T-helper 9 cell (primary cell): Measurements from ENCODE around the gene ADCY4.

Experiments
- DNase-seq: peaks from one replicate; pipeline ENCODE4 v3.0.0-alpha.2; 2020

ADCY4 gene

DNA sequence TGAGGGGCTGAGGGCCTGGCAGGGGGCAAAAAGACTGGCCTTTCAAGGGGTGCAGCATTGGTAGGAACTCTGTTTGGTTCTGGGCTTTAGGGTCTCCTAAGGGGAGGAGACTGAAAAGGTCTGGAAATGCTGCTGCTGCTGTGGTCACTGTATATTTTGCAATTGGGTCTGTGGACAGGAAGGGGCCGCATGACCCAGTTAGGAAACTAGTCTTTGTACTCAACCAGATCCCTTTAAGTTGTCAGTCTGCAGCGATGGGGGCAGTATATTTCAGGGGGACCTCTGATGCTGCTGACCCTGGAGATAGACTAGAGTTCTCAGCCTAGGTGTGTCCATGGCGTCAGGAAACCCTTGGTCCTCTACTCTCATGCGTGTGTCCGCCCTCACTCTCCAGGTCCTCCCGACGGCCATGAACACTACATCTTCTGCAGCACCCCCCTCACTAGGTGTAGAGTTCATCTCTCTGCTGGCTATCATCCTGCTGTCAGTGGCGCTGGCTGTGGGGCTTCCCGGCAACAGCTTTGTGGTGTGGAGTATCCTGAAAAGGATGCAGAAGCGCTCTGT, 19.5 kb downstream of the ADCY4 start:
- no peak for DNase-seq

DNA sequence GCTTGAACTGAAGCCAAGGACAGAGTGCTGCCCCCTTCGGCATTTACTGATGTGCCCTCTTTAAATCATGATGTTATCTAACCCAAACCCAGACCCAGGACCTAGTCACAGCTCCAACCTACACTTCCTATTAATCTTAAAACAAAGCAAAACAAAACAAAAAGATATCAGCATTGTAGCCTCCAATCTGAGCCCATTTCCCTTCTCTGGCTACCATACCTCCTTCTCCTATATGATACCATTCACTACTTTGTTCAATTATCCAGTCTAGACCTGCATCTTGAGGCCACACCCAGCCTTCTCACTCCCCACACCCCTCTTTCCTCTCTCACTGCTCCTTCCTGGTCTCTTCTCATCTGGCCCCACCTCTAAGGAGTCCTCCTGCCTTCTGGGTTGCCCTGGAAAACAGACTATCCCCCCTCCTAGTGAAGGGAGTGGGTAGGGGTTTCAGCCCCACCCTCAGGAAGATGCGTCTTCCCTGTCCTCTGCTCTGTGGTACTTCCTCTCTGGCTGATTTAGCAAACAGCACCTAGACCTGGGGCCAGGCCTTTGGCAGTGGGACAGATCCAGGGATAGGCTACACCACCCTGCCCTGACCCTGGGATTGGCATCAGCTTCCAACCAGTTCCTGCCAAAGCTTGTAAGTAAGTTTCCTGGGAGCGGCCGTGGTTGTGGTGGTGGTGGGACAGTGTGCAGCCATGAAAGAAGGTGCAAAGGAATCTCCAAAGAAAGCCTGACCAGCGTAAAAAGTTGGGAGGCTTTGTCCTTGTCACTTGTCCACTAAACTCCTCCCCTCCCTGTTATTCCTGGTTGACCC, 20.3 kb downstream of the ADCY4 start:
- DNase-seq: no peak

DNA sequence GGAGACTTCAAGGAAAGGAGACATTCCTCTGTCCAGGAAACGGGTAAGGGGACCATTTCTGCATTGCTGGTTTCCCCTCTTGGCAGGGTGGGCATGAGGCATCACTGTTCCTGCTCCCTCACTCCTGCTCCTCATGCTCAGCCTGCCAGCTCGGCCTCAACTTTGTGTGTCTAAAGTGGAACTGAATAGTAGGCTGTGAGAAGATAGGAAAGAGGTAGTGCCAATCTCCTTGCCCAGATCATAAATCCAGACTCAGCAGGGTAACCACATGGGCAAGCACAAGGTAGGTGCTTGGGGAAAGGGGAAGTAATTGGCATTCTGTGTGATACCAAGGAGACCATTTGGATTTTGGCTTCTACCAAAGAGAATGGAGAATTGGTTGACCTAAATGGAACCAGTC, 21.0 kb downstream of the ADCY4 start:
- DNase-seq: no peak

DNA sequence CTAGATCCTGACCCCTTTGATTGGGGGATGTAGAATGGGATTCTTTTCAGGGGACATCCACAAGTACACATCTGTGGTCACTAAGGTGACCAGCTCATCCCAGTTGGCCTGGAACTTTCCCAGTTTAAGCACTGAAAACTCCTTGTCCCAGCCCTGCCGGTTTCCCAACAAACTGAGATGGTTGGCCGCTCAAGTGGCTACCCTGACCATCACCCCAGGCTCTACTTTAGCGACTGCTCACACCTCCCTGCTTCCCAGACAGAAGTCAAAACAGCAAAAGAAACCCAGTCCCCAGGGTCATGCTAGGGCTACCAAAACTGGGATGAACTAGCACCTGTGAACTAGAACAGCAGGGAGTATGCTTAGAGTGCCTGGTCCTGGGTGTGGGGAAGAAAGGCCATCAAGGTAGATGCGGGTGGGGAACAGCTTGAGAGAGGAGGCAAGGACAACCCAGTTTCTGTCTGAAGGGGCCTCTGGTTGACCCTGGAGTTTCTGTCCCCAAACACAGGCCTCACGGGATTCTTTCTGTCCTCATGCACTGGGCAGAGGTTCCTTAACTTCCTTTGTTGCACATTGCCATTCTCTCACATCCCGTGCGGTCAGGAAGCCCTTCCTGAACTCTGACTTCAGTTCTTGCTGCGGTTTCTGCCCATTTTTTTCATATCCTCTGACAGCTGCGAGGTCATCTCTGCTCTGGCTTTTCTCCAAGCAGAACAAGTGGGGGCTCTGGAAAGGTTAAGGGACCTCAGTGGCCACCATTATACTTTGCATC, 21.9 kb downstream of the ADCY4 start:
- DNase-seq: peak; percentile 24

DNA sequence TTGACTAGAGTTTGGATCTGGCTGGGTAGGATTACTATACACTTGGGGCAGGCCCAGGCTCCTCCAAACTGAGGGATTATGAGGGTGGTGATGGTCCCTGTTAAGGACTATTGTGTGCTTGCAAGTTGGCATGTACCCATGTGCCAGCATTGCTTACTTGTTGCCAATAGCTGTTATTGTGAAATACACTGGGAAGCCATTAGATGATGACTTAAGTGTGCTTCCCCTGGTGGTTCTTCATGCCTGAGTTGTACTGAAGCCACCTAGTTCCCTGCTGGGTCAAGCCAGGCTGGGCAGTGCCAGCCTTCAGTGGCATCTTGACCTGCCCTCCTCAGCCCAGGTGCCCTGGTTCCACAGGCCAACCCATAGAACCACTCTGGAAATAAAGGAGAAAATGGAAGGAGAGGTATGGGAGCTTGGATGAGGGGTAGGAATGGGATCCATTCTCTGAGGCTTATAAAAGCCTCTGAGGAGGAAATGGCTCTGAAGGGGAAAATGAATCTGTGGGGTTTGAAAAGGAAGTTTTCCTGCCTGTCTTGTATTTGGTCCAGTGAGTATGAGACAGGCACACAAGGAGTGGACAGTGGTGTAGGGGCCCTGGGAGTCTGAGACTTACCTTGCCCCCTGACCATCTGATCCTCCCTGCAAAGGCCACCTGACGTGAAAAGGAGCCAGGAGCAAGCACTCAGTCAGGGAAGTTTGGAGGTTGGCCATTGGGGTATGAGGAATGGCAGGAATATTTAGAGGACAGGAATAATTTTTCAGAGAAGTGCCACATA, 22.8 kb downstream of the ADCY4 start:
- DNase-seq: no peak

DNA sequence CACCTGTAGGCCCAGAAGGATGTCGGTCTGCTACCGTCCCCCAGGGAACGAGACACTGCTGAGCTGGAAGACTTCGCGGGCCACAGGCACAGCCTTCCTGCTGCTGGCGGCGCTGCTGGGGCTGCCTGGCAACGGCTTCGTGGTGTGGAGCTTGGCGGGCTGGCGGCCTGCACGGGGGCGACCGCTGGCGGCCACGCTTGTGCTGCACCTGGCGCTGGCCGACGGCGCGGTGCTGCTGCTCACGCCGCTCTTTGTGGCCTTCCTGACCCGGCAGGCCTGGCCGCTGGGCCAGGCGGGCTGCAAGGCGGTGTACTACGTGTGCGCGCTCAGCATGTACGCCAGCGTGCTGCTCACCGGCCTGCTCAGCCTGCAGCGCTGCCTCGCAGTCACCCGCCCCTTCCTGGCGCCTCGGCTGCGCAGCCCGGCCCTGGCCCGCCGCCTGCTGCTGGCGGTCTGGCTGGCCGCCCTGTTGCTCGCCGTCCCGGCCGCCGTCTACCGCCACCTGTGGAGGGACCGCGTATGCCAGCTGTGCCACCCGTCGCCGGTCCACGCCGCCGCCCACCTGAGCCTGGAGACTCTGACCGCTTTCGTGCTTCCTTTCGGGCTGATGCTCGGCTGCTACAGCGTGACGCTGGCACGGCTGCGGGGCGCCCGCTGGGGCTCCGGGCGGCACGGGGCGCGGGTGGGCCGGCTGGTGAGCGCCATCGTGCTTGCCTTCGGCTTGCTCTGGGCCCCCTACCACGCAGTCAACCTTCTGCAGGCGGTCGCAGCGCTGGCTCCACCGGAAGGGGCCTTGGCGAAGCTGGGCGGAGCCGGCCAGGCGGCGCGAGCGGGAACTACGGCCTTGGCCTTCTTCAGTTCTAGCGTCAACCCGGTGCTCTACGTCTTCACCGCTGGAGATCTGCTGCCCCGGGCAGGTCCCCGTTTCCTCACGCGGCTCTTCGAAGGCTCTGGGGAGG, 23.9 kb downstream of the ADCY4 start, which contains the start of gene LTB4R:
LTB4R (plus strand) TSS at position 857 of the 959 bp plus-strand sequence. CDS start 4,150 bp downstream, outside the sequence.
- peak; percentile 54 for DNase-seq

DNA sequence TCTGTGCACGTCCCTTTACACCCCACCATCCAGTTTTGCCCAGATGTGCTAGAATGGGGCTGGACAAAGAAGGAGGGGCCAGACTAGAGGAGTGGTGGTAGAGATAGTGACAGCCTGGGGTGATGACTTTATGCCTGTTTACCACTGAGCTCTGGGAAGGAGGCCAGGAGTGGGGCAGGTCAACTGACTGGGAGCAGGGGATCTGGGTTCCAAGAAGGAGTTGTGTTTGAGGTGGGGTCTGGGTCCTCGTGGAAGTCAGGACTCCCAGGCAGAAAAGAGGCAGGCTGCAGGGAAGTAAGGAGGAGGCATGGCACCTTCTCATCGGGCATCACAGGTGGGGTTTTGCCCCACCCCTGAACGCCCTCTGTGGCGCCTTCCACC, 24.6 kb downstream of the ADCY4 start:
- DNase-seq: no peak

DNA sequence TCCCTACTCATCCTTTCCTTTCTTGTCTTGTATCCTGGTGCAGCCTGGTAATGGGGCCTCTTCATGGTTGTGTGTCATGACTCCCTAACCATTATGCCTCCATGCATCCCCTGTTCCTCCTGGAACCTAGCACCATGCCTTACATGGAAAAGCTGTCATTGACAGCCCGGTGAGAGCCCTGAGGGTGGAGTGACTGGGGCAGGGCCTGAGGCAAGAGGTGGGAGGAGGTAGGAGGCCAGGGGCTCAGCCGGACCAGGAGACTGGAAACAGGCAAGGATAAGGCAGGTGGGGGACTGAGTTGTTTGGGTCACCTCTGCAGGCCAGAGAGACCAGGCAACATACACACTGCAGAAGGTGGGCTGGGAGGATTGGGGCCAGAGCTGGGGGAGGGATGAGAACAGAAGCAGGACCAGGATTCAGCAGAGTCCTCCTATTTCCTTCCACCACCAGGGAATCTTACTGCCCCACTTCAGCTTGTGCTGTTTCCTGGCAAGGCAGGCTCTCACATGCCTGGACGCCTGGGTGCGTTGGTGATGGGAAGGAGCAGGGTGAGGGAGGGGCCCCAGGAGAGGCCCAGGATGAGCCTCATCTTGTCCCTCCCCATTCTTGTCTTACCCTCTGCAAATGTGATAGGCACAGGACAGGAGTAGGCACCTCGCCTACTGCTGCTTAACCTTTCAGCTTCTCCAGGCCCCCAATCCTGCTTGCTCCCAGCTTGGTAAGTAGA, 25.2 kb downstream of the ADCY4 start, which contains the start of gene LTB4R2:
LTB4R2 (plus strand) TSS at position 603 of the 727 bp plus-strand sequence. CDS start 525 bp downstream, outside the sequence.
- no peak for DNase-seq

DNA sequence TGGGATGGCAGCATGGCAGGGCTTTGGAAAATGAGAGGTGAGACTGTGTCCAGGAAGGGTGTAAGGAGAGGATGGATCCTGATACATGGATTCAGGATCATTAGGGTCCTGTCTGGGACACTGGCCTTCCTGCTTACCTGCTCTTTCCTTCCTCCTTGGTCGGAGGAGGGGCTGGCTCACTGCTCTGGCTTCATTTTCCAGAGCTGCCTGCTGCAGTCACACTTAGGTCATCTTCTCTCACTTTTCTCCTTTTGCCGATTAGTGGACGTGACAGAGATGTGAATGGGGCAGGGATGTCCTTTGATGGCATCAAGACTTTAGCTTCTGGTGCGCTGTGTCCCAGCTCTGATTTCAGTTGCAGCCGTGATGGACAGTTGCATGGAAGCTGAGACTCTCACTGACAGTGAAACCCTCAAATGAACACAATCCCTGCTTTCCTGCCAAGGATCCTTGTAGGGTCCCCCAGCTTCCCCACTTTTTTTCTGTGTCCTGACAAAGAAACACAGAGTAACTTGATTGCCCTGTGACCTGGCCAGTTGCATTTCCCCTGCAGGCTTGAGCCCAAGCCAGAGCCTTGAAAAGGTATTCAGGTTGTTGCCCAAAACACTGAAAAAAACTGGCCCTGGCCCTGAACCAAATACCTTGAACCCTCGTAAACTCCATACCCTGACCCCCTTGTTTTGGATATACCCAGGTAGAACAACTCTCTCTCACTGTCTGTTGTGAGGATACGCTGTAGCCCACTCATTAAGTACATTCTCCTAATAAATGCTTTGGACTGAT, 26.3 kb downstream of the ADCY4 start:
- DNase-seq: no peak

DNA sequence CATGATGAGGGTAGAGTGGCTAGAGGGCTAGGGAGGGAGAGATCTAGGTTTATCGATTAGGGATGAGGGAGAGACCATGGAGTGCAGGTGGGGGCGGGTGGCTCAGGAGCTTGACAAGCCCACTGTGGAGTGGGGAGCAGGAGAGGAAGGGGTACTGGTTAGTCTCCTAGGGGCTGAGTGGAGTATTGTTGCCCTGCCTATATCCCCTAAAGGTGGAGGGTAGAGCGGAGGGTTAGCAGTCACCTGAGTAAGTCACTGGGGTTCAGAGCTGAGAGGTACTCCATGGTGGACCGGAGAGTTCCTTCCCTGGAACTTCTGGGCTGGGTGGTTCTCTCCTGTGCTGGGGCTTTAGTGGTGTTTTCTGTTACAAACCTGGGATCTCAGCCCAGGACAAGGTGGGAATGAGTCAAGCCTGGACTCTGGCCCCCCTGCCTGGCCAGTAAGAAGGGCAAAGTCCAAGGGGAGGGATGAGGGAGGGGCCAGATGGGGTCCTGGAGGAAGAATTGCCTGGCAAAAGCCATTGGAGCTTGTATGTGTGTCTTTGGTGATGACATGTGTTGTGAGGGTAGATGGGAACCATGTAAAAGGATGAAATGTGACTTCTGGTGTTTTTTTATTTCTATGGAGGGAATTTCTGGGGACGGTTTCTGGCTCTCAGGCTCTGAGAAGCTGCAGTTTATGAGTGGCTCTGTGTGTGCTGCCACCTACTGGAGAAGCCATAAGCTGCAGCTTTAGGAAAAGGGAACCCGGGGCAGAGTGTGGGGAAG, 27.1 kb downstream of the ADCY4 start, which contains the start of gene CIDEB:
CIDEB (minus strand) TSS at position 403 of the 767 bp plus-strand sequence; CDS start at position 284, 119 bp downstream.
- DNase-seq: peak; percentile 46

DNA sequence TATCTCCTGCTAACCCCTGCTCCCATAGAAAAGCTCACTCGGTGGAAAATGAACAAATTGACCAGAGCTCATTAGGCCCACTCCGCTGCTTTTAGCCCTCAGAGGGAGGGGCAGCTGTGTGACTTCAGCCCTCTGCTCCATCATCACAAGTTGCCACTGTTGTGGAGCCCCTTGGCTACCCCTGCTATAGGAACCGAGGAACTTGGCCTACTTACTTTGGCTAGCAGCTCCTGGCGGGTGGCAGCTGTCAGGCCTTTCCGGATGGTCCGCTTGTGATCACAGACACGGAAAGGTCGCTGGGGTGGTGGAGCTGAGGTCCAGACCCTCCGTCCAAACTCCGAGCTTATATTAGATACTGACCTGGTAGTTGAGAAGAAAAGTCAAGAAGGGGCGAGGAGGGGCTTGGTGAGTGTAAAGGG, 27.7 kb downstream of the ADCY4 start:
- DNase-seq: no peak

DNA sequence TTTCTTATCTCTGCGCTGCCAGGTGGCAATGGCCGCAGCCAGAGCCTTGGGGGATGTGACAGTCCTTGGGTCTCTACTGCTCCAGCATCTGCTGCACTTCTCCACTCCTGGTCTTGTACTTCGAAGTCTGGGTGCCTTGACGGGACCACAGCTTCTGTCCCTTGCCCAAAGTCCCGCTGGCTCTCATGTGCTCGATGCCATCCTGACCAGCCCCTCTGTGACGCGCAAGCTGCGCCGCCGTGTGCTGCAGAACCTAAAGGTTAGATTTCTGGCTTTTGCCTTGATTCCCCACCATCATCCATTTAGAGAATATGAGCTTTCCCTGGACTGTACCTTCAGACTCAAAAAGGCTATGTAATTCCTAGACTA, 30.9 kb downstream of the ADCY4 start:
- DNase-seq: no peak

DNA sequence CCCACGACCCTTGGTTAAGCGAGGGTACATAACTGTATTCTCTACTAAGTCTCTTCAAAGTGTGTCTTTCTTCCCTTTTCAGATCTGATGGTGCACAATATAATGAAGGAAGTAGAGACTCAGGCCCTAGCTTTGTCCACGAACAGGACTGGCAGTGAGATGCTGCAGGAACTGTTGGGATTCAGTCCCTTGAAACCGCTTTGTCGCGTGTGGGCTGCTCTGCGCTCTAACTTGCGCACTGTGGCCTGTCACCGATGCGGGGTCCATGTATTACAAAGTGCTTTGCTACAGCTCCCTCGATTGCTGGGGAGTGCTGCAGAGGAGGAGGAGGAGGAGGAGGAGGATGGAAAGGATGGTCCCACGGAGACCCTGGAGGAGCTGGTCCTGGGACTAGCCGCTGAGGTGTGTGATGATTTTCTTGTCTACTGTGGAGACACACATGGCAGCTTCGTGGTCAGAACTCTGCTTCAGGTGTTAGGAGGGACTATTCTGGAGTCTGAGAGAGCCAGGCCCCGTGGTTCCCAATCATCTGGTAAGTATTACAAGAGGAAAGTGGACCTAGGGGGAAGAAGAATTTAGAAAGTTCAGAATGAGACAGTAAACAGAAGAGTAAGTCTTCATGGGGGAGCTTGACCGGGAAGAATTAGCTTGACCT, 34.4 kb downstream of the ADCY4 start:
- no peak for DNase-seq

DNA sequence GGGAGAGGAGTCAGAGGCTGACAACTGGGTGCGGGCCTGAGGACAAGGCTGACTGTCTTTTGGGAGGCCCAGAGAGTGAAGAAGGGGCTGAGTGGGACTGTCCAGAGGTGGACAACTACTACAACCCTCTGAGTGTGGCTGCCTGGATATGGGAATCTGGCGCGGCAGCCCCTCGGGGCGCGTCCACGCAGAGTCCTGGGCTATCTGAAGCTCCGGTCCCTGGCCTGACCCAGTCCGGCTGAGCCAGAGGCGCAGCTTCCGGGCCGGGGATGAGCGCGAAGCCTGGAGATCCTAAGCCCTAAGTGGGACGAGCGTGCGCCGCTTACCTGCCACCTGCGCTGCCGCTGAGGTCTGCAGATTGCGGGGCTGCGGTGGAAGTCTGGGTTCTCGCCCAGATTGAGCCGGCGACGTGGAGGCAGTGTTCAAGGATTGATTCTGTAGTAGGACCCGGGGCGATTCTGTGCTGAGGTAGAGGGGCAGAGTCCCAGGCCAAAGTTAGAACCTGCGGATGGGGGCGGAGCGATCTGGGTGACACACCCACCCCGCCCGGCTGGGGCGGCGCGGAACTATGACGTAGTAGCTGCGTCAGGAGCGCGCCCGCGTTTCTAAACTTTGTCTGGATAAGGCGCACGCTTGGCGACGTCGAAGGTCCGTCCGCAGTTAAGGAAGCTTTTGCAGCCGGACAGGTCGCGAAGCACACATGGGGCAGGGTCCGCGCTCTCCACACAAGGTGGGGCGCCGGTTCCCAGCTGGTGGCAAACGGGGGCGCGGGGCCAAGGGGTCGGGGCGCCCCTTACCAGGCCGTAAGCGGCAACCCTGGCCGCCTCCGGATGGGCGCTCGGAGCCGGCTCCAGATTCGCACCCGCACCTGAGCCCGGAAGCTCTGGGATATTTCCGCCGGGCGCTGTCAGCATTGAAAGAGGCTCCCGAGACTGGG, 35.3 kb downstream of the ADCY4 start, which contains the start of the genes DHRS1 and NOP9:
DHRS1 (minus strand) TSS at position 526 of the 937 bp plus-strand sequence. CDS start 674 bp downstream, outside the sequence.
NOP9 (plus strand) TSS at position 596 of the 937 bp plus-strand sequence; CDS start at position 701, 105 bp downstream.
- peak; percentile 95 for DNase-seq

DNA sequence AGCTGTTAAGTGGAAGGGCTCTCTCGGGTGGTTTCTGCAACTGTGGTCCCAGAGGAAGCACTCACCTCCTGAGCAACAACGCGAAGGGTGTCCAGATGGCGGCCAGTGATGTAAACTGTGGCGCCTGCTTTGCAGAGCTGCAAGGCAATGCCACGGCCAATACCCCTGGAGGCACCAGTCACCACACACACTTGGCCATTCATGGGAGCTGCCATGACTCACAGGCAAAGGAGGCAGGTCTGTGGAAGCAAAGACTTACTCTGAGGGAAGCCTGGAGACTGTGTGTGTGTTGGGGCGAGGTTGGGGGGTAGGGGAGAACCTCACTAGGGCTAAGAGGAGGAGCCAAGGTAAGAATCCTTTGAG, 36.0 kb downstream of the ADCY4 start:
- no peak for DNase-seq

DNA sequence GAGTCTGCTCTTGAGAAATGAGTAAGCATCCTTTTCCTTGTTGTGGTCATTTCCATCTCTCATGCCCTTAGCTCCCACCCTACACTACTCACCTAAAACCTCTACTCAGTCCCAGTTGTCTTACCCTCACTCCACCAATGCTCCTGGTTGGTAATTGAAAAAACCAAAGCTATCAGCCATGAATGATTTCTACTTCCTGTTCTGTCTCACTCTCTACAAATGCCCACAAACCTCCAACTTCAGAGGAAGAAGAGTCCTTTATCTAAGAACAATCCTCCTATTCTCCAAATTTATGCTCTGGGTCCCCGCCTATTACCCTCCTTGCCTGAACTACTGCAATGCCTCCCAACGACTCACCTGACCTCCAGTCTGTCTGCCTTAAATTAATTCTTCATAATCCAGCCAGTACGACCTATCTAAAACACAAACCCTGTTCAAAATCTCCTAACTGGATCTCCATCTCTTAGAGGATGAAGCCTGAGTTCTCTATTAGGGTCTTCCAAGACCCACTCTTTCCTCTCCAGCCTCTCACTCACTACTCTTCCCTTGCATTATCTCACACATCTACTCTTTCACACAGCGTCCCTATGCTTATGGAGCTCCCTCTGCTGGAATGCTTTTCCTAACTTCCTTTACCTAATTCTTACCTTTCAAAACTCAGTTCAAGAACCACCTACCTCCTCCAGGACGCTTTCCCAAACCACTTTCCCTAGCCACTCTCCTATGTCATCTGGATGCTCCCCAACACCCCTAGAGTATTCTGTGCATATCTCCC, 37.5 kb downstream of the ADCY4 start:
- DNase-seq: no peak
